CD4-positive, alpha-beta T cell treated with Interleukin-15 for 1 hour (primary cell): ENCODE measurements around the gene RABGGTA.
"Not testable (repeated sequence)": the region's sequence is repeated elsewhere in the genome, so short reads cannot be mapped to it uniquely, and the experiment has no call there.

Experiments
- DNase-seq: peaks from one replicate; pipeline ENCODE4 v3.0.0-alpha.2; 2020

Gene RABGGTA

DNA sequence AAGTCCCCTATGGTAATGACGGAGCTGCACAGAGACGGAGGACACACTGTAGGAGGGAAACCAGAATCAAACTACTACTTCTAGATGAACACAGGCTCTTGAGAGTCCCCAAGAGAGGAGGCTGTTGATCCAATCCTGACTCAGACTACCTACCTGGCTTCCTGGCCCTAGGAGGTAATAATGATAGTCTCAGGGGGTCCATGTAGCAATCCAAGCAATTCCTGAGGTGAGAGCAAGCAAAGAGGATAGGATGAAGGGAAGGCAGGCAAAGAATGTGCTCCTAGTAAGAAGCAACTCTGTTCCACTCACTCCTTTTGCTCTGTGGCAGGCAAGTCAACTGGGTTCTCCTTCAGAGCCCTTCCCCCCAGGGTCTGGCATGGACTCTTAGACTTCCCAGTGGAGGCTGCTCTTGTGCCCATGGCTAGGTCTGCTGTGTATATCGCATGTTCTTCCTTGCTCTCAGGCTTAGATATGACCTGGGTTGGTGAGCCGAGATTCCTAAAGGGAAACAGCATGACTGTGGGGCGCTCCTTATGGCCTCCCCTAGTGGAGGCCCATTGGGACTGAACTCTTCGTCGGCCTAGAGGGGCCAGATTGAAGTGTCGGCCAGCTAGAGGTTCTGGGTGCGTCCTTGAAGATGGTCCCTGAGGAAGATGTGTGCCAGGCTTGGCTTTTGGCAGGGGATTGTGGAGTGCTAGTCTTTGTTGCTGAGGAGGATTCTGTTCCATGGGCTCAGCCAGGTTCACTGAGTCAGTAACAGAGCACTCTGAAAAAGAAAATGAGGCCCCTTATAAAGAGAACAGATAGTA, 31.1 kb downstream of the RABGGTA start:
- no peak for DNase-seq

DNA sequence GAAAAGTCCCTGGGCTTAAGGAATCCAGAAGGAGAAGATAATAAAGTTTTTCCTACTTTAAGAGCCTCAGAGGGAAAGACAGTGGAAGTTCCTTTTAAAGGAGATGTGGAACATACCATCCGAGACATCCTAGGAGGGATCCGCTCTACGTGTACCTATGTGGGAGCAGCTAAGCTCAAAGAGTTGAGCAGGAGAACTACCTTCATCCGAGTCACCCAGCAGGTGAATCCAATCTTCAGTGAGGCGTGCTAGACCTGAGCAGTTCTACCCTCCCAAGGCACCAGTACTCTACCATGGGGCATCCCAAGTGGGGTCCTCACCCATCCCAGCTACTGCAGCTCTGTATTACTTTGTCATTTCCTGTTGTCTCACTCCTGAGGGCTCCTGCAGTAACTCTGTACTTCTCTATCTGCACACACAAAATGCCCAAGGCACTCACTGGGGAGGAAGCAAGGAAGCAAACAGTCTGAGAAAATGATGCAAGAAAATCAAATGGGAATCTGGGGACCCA, 32.8 kb downstream of the RABGGTA start:
- no peak for DNase-seq

DNA sequence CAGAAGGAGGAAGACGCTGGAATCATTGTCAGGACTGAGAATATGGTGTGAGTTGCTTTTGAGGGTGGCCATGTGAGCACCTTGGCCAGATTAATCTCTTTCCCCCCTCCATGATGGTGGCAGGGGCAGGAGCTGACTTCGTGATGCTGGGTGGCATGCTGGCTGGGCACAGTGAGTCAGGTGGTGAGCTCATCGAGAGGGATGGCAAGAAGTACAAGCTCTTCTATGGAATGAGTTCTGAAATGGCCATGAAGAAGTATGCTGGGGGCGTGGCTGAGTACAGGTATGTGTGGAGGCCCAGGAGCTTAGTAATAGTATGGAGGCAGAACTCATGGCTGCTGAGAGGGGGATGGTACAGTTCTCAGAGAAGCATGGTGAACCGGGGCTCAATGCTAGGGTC, 33.3 kb downstream of the RABGGTA start:
- no peak for DNase-seq

DNA sequence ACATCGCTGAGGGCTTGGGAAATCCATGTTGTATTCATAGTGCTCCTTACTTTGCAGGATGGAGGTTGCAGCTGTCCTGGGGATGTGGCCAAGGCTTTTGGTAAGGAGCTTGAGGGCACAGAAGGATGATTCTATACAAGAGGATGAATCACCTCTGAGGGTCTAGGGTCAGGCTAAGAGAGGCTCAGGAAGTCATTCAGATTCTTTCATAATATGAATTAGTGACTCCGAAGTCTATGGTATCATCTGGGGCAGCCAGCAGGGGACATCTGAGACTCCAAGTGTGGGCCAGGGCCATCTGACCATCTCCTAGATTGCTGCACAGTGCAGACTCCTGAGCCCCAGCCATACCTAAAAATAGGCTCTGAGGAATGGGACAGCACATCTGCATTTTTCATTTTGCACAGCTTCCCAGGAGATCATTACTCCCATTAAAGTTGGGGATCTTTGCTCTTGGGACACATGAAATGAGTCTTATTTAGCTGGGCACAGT, 33.9 kb downstream of the RABGGTA start:
- DNase-seq: no peak

DNA sequence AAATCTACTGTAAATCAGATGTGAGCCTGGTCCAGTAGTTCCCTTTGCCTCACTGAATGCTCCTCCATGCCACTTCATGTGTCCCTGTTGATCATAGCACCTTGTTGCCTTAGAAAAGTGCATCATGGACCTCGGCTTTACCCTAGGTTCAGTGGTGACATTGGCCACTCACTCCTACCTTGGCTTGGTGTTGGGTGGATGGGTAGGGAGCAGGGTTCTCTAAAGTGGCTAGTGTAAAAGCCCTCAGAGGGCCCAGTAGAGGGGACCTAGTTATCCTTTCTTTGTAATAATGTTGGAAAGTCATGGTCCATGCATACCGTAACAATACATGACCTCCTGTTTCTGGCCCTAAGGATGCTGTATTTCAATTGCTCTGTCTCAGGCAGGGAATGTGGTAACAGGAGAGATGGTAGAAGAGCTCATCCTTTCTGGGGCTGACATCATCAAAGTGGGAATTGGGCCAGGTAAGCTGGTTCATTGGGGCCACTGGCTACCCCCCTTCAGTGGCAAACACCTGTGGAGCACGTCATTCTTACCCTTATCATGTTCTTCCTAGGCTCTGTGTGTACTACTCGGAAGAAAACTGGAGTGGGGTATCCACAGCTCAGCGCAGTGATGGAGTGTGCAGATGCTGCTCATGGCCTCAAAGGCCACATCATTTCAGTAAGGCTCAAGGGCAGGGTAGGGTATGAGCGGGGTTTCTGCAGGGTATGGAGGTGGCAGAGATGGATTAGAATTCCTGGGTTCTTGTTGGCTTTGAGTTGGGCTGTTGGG, 34.5 kb downstream of the RABGGTA start:
- DNase-seq: no peak

DNA sequence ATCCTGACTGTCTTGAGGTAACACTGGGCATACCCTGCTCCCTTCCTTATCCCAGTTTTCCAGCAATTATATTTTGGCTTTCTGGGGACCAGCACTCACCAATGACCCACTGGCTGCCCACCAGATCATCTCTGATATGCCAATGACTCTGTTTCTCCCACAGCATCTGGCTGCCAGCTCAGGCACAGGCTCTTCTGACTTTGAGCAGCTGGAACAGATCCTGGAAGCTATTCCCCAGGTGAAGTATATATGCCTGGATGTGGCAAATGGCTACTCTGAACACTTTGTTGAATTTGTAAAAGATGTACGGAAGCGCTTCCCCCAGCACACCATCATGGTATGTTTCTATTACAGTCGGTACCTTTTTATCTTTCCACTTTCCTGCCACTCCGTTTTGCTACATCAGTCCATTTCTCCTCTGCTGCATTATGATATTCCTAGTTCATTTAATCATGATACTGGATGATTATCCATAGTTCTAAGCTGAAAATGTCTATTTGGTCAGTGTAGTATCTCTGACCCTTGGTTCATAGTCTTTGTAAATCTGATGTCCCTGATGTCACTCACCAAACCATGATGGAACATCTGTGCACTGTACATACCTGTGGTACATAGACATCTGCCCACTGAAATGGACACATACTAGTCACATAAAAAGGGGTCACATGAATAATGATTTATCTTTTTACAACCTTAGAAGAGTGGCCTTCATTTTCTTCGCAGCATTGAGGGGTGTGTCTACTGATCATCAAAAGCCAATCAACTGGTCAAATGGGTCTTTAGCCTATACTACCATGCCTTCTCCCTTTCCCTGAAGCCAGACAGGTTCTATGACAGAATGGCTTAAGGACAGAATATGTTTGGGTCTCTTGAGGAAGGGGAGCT, 35.4 kb downstream of the RABGGTA start:
- no peak for DNase-seq

DNA sequence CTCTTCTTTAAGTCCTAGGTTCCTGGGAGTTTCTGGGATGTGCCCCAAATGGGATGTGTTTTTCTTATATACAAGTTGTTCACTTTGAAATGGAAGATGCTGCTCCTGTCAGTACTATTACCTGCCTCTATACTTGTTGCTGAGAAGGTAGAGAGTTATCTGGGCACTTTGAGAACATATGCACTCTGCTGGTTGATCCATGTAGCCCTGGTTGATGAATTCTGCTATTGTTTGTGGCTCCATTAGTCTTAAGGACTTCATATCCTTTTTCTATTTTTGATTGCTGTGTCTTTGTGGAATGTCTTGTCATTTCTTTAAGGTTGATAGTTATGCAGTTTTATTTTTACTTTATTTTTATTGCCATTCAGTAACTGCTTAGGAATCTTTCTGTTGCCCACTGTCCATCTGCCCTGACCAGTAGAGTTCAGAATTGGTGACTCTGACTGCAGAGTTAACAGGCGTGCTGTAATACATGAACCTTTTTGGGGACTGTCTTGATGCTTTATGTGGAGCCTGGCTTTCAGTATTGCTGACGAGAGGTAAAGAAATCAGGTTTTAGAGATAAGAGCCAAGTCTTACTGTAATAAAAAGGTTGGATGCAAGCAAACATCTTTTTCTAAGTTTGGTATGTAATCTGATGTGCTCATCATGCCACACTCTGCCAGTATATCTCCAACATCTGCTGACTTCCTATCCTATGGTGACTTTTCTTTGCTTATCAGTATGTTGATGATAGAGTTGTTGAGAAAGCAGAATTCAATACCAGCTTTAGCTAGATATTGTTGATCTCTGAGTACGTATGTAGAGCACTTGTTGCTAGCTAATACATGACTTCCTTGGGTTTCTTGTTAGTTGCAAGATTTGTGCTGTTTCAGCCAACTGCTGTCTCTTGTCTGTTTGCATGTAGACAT, 37.0 kb downstream of the RABGGTA start:
- DNase-seq: no peak

DNA sequence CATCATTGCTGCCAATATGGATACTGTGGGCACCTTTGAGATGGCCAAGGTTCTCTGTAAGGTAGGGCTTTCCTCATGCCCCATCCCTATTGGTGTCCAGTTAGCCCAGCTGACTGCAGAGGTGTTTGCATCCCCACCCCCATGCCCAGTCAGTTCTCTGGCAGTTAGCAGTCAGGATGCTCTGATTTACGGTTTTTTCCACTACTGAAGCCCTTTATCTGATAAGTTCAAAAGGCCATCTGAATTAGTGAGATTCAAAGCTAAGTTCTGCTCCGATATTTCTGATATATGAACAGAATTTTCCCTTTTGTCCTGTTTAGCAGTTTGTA, 37.9 kb downstream of the RABGGTA start:
- no peak for DNase-seq

DNA sequence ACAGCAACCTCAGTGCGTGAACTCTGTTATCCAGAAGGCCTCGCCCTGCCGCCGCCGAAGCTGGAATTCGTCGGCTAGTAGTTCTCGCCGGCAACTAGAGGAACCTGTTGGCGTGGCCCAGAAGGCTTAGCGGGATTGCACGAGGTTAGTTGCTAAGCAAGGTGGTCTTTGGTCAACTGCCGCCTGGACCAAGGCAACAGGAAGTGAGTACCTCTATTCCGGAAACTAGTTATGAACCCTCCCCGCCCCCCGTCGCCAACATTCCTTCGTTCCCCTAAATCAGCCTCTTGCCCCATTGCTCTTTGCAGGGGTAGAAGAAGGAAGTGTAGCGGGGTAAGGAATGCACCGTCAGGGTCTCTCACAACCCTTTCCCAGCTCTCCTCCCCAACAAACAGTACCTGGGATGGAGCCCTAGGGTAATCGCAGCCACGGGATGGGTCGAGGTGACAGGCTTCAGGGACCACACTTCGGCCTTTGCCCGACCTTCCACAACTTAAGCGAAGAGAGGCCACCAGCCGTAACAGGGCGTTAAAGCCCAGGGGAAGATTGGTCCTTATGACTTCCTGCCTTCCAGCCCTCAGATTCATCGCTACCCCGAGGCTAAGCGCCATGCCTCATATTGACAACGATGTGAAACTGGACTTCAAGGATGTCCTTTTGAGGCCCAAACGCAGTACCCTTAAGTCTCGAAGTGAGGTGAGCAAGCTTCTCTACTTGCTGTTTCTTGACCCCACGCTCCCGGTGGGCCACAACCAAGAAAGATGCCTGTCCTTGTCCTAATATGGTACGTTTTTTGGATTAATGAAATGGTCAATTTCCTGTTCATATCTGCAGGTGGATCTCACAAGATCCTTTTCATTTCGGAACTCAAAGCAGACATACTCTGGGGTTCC, 38.5 kb downstream of the RABGGTA start, which contains the start of gene GMPR2:
TSS of gene GMPR2 (plus strand) at position 285 of the 893 bp plus-strand sequence. CDS start at position 610, 325 bp downstream.
- DNase-seq: no peak

DNA sequence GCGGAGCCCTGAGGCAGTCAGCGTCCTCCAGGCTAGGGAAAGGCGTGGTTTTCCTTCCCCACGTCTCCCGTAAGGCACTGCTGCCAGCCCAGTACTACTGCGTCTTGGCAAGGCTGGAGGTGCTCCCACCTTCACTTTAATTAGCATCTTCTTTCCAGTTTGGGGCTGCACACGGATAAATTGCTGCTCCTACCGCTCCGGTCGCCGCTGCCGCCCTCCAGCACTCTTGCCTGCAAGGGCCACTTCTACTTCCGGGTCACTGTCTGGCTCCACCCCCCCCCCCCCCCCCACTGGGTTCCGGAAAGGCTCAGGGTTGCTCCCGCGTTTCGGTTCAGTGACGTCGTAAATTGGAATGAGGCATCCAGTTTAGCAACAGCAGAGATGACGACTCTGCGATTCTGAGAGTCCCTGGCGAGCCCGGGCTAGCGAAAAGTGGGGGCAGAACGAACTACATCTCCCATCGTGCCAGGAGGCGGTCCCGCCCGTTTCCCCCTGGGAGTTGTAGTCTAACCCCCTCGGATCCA, 39.2 kb downstream of the RABGGTA start, which contains the start of gene NEDD8:
TSS of gene NEDD8 (minus strand) at position 247 of the 524 bp plus-strand sequence. CDS start at position 147, 100 bp downstream.
- DNase-seq: peak; percentile 90

DNA sequence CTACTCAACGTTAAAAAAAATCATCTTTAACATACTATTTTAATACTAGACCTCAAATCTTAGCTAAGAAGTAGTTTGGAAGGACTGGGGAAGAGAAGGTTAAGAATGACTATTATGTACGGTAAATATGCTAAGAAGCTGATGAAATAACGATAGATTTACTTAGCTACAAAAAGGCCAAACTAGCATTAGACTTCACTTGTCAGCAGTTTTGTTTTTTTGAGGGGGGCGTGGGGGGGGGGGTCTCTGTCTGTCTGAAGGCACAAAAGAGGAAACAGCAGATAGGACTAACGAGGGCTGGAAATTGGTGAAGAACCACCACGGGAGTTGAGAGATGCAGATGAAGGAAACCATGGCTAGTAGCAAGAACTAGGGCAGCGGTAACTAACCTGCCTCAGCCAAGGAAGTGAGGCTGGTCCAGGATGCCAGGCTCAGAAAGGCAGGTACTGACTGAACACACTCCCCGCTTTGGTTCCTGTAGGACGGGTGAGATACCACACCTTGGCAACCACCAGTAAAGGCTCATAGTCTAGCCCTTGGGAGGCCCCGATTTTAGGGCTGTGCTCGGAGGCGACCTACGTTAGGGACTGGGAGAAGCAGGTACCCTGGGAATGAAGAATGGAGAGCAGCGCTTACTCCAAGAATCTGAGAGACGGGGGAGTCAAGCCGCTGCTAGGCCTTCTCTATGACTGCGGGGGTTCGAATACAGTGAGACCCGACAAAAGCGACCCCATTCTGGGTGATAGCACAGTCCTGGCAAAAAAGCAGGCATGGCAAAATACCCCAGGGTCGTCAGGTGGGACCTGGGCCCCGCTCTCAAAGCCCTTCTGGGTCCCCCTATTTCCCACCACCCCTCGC, 39.9 kb downstream of the RABGGTA start:
- no peak for DNase-seq

DNA sequence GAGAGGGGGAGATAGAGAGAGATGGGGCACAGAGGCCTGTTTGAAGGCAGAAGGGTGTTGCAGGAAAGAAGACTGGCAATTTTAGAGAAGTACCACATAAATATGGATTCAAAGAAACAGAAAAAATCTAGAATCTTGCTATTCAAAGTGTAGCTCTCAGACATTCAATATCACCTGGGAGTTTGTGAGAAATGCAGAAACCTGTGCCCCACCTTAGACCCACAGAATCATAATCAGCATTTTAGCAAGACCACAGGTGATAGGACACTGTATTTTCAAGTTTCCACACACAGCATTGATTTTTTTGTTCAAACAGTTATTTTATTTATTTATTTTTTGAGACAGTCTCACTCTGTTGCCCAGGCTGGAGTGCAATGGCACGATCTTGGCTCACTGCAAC, 42.5 kb downstream of the RABGGTA start:
- DNase-seq: no peak

DNA sequence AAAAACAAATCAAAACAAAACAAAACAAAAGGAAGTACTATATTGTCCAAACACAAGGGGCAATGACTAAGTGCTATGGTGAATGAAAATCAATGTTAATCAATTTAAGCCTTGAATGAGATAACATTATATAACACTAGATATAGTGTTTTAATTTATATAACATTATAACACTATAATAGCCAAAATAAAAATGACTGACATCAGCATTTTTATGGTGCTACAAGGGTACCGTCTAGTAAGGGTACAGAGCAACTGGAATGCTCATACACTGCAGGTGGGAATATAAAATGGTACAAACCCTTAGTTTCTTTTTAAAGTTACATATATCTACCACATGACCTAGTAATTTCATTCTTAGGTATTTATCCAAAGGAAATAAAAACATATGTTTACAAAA, 44.9 kb downstream of the RABGGTA start:
- DNase-seq: no peak

DNA sequence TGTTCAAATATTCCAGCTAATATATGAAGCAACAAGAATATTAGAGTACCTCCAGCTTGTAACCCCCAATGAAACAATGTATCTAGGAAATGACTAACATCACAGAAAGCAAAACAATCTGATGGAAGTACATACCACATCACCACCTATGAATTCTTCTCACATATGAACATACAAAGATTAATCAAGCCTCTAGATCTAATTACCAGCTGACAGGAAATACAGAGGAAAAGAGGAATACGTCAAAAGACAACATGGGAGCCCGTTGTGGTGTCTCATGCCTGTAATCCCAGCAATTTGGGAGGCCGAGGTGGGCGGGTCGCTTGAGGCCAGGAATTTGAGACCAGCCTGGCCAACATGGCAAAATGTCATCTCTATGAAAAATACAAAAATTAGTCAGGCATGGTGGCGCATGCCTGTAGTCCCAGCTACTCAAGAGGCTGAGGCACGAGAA, 46.8 kb downstream of the RABGGTA start:
- DNase-seq: no peak

DNA sequence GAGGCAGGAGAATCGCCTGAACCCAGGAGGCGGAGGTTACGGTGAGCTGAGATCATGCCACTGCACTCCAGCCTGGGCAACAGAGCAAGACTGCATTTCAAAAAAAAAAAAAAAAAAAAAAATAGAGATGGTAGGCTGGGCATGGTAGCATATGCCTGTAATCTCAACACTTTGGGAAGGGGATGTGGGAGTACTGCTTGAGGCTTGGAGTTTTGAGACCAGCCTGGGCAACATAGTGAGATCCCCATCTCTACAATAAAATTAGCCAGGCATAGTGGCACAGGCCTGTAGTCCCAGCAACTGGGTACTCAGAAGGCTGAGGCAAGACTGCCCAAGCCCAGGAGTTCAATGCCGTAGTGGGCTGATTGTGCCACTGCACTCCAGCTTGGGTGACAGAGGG, 48.4 kb downstream of the RABGGTA start:
- DNase-seq: not testable (repeated sequence)

DNA sequence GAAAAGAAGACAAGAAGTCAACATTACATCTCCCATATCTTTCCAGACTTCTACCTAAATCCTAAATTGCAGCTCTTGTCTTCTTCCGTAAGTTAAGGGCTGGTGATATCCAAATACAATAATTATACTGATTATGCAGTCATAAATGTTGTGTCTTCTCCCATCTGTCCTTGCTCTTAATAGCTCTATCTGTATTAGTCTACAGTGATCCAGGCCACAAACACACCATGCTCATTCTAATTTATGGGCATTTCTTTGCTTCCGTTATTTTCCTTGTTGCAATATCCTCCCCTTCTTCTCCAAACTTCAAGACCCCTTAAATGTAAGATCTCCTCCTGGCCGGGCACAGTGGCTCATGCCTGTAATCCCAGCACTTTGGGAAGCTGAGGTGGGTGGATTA, 51.9 kb downstream of the RABGGTA start:
- no peak for DNase-seq

DNA sequence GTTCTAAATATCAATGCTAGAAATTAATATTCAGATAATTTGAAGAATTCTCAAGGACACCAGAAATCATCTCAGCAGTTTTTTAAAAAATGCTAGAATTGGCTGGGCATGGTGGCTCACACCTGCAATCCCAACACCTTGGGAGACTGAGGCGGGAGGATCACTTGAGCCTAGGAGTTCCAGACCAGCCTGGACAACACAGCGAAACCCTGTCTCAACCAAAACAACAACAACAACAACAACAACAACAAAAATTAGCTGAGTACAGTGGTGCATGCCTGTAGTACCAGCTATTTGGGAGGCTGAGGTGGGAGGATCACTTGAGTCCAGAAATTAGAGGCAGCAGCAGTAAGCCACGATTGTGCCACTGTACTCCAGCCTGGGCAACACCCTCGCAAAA, 52.3 kb downstream of the RABGGTA start:
- no peak for DNase-seq

DNA sequence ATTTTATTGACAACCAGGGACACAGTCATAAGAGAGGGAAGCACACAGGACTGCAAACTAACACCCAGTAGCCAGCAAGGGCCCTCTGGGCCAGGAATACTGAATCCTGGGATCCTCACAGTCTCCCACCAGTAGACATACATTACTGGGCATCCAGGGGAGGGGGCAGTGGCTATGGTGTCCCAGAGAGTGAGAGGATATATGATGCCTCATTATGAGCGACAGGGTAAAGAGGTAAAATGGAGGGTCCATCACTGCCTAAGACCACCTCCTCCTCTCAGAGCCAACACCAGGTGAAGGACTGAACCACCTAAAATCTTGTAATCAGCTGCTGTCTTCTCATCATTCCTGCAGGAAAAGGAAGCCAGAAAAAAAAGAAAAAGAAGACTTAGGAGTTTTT, 54.5 kb downstream of the RABGGTA start:
- DNase-seq: not testable (repeated sequence)

DNA sequence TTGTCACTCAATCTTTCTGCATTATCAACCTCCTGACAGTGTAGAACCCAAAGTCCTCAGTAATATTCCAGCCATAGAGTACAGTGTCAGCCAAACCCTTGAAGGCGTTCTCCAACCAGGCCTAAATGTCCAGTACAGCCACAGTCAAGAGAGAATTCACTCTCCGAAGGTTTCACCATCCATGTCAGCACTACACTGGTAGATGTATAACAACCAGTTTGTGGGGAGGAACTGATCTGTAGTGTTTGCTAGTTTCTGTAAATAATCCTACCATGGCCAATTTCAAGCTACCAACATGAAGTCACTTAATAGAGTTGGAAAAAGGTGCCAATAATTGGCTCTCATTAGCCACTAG, 55.1 kb downstream of the RABGGTA start:
- DNase-seq: no peak
